K562 (cell line): ENCODE data around the gene VPS11. TPM values are rescaled to one million over a fixed set of nuclear protein-coding genes. Genes with fewer than 3 reads are reported as not detected.

Source experiments
- ATF6 ChIP-seq: sonication (generic); formaldehyde crosslinking; IDR thresholded peaks from 2 replicates; pipeline ENCODE4 v1.4.0; 2020; ENCODE audit warnings: mild to moderate bottlenecking, missing genetic modification reagents
- CEBPB ChIP-seq: fragments of 450-650 bp; IDR thresholded peaks from 2 replicates; pipeline ENCODE4 v1.6.1; 2016; ENCODE audit warnings: missing genetic modification characterization, missing compliant biosample characterization
- E2F6 ChIP-seq, 2 experiments: IDR thresholded peaks; 2 replicates each; pipeline ENCODE4 v1.6.1; 2011; ENCODE audit warnings: borderline replicate concordance in 1 of 2, control low read depth in 1 of 2, low read depth in 1 of 2, low read length in 1 of 2, mild to moderate bottlenecking in 1 of 2, mixed read lengths in 1 of 2, moderate library complexity in 1 of 2; ENCODE audit not compliant: insufficient read depth in 1 of 2, insufficient read length in 1 of 2, poor library complexity in 1 of 2, severe bottlenecking in 1 of 2; ENCODE audit errors: extremely low read depth in 1 of 2
- FIP1L1 ChIP-seq: fragments of 200-400 bp; formaldehyde crosslinking; IDR thresholded peaks from 2 replicates; pipeline ENCODE4 v1.6.1; 2018; ENCODE audit warnings: mild to moderate bottlenecking, low read depth, low read length; ENCODE audit not compliant: poor library complexity, severe bottlenecking
- NR1H2 ChIP-seq: sonication (generic); formaldehyde crosslinking; IDR thresholded peaks from 2 replicates; pipeline ENCODE4 v1.4.0; 2020; ENCODE audit warnings: mild to moderate bottlenecking, missing genetic modification reagents
- PML ChIP-seq: IDR thresholded peaks from 2 replicates; pipeline ENCODE4 v1.6.1; 2012; ENCODE audit warnings: low read length, inconsistent platforms
- USF1 ChIP-seq: sonication (generic); formaldehyde crosslinking; IDR thresholded peaks from 2 replicates; pipeline ENCODE4 v1.9.0; 2022; ENCODE audit warnings: mild to moderate bottlenecking, missing genetic modification reagents
- USF2 ChIP-seq: sonication (generic); formaldehyde crosslinking; IDR thresholded peaks from 2 replicates; pipeline ENCODE4 v1.5.0; 2020; ENCODE audit warnings: missing genetic modification reagents
- ZC3H4 ChIP-seq: sonication (generic); formaldehyde crosslinking; IDR thresholded peaks from 2 replicates; pipeline ENCODE4 v1.9.0; 2021; ENCODE audit warnings: missing genetic modification reagents, borderline replicate concordance
- ZC3H8 ChIP-seq: fragments of 450-650 bp; IDR thresholded peaks from 2 replicates; pipeline ENCODE4 v1.6.1; 2017
- ZNF12 ChIP-seq: sonication (generic); formaldehyde crosslinking; IDR thresholded peaks from 2 replicates; pipeline ENCODE4 v1.4.0; 2020; ENCODE audit warnings: mild to moderate bottlenecking, missing genetic modification reagents
- polyA plus RNA-seq, 8 experiments: library from polyadenylated mRNA; depleted of rRNA in 4 of 8; stranded (reverse) in 5 of 8; unstranded in 3 of 8; fragments of >200 nt; fragmentation: Nextera tagmentation in 2 of 8; fragmentation: Illumina TruSeq in 1 of 8; extraction: Ambion mirVana in 2 of 8; extraction: Trizol in 1 of 8; gene quantifications; 2 replicates each; pipeline versions ENCODE4 v1.2.1 to v1.2.3, GENCODE V29; 2011 to 2014; ENCODE audit warnings: inconsistent platforms in 1 of 8, missing spikeins in 1 of 8
- total RNA-seq, 7 experiments: library from RNA; depleted of rRNA in 6 of 7; stranded (reverse); fragments of >200 nt in 6 of 7; fragmentation: Illumina TruSeq in 2 of 7; extraction: Trizol in 2 of 7; gene quantifications; 2 replicates each; pipeline versions ENCODE4 v1.2.1 to v1.2.3, GENCODE V29; 2011 to 2021; ENCODE audit warnings: low replicate concordance in 1 of 7

The VPS11 gene
- total and polyA plus RNA-seq, 9 of the 15 experiments (the other 6 are each of a cell fraction or from before 2014, with no cell fraction given) = 14.1 to 35.5 (median 27.5) TPM

GRCh38 chr11:119042927-119043326 is 24.7 kb upstream of the VPS11 start (continued):
- TF ChIP-seq USF2 (no peak), NR1H2 (CRISPR knock-in tag) (no peak), ZC3H8 (no peak), E2F6 (IDR thresholded peaks at IDR 0.05; ENCODE audit: borderline replicate concordance in 1 of 2, extremely low read depth in 1 of 2, insufficient read depth in 1 of 2, insufficient read length in 1 of 2, low read depth in 1 of 2, low read length in 1 of 2, poor library complexity in 1 of 2, severe bottlenecking in 1 of 2) (no peak), FIP1L1 (no peak), USF1 (CRISPR knock-in tag) (no peak), ZNF12 (CRISPR knock-in tag) (no peak), PML (no peak), ZC3H4 (CRISPR knock-in tag) (no peak), CEBPB (tag) (no peak), ATF6 (CRISPR knock-in tag) (no peak)
